HEK293T (cell line): Measurements from ENCODE around the gene CRIP1.

ENCODE experiments used
- CTCF ChIA-PET: fragments of 350-600 bp; formaldehyde crosslinking; extraction: SDS; loops from one replicate; lab custom pipeline; 2021; ENCODE audit warnings: antibody characterized with exemption, inconsistent platforms; lab: Yijun Ruan, JAX
- POLR2A ChIA-PET: fragments of 350-600 bp; formaldehyde crosslinking; extraction: SDS; loops from one replicate; lab custom pipeline; 2020; ENCODE audit warnings: antibody characterized with exemption, inconsistent platforms; lab: Yijun Ruan, JAX
- DNase-seq: peaks from one replicate; pipeline ENCODE4 v3.0.0; 2012; ENCODE audit warnings: mixed read lengths; ENCODE audit errors: extremely low spot score
- ARNT ChIP-seq: fragments of 450-650 bp; IDR thresholded peaks from 2 replicates; pipeline ENCODE4 v1.6.1; 2017; ENCODE audit warnings: mild to moderate bottlenecking
- BHLHE40 ChIP-seq: fragments of 450-650 bp; IDR thresholded peaks from 2 replicates; pipeline ENCODE4 v1.6.1; 2016; ENCODE audit warnings: mild to moderate bottlenecking, moderate library complexity, borderline replicate concordance
- CTBP1 ChIP-seq: fragments of 450-650 bp; IDR thresholded peaks from 2 replicates; pipeline ENCODE4 v1.6.1; 2016; ENCODE audit warnings: borderline replicate concordance
- ELF4 ChIP-seq: fragments of 450-650 bp; IDR thresholded peaks from 2 replicates; pipeline ENCODE4 v1.6.1; 2017; ENCODE audit warnings: antibody characterized with exemption
- FOXA1 ChIP-seq: fragments of 450-650 bp; IDR thresholded peaks from 2 replicates; pipeline ENCODE4 v1.6.1; 2016; ENCODE audit warnings: mild to moderate bottlenecking
- FOXK2 ChIP-seq: fragments of 450-650 bp; IDR thresholded peaks from 2 replicates; pipeline ENCODE4 v1.6.1; 2016; ENCODE audit warnings: mild to moderate bottlenecking
- FOXM1 ChIP-seq: fragments of 450-650 bp; IDR thresholded peaks from 2 replicates; pipeline ENCODE4 v1.6.1; 2017; ENCODE audit warnings: mild to moderate bottlenecking, borderline replicate concordance
- HDGF ChIP-seq: fragments of 450-650 bp; IDR thresholded peaks from 2 replicates; pipeline ENCODE4 v1.6.1; 2017; ENCODE audit warnings: antibody characterized with exemption, borderline replicate concordance
- L3MBTL2 ChIP-seq: fragments of 450-650 bp; conservative IDR thresholded peaks from 2 replicates; pipeline ENCODE4 v1.6.1; 2016; ENCODE audit warnings: mild to moderate bottlenecking
- LEF1 ChIP-seq: fragments of 450-650 bp; IDR thresholded peaks from 2 replicates; pipeline ENCODE4 v1.6.1; 2017; ENCODE audit warnings: mild to moderate bottlenecking, borderline replicate concordance
- NFRKB ChIP-seq: fragments of 450-650 bp; IDR thresholded peaks from 2 replicates; pipeline ENCODE4 v1.6.1; 2016; ENCODE audit warnings: mild to moderate bottlenecking, moderate library complexity
- PKNOX1 ChIP-seq: fragments of 450-650 bp; IDR thresholded peaks from 2 replicates; pipeline ENCODE4 v1.6.1; 2016
- SP1 ChIP-seq: fragments of 450-650 bp; IDR thresholded peaks from 2 replicates; pipeline ENCODE4 v1.6.1; 2017
- SUZ12 ChIP-seq: fragments of 450-650 bp; IDR thresholded peaks from 2 replicates; pipeline ENCODE4 v1.6.1; 2016; ENCODE audit warnings: mild to moderate bottlenecking
- TARDBP ChIP-seq: fragments of 450-650 bp; IDR thresholded peaks from 2 replicates; pipeline ENCODE4 v1.6.1; 2016
- ZNF384 ChIP-seq: fragments of 450-650 bp; IDR thresholded peaks from 2 replicates; pipeline ENCODE4 v1.6.1; 2016

The CRIP1 gene

GRCh38 chr14:105450864-105451720 is 35.6 kb upstream of the CRIP1 start:
- DNase-seq = no peak
- ChIA-PET CTCF (no interaction called here), POLR2A (no interaction called here)
- TF ChIP-seq TARDBP = no peak

GRCh38 chr14:105452963-105453362 is 33.7 kb upstream of the CRIP1 start:
- ChIA-PET CTCF (interaction anchor here (1.5 kb wide), 1 partner anchor 28 kb away, joined by 4 read pairs; no protein-coding TSS in a partner anchor), POLR2A (interaction anchor here (1.1 kb wide), 1 partner anchor 28 kb away, joined by 3 read pairs; no protein-coding TSS in a partner anchor)
- TF ChIP-seq BHLHE40 = no peak
- no peak for TF ChIP-seq LEF1
- TF ChIP-seq SUZ12 = no peak
- TF ChIP-seq TARDBP = no peak
- no peak for TF ChIP-seq ELF4
- TF ChIP-seq NFRKB = no peak
- TF ChIP-seq L3MBTL2 = no peak
- TF ChIP-seq FOXK2 = no peak
- TF ChIP-seq HDGF = no peak
- TF ChIP-seq PKNOX1 = no peak
- no peak for TF ChIP-seq FOXM1
- no peak for TF ChIP-seq ARNT
- TF ChIP-seq CTBP1 = no peak
- TF ChIP-seq FOXA1 = no peak
- no peak for TF ChIP-seq ZNF384
- TF ChIP-seq SP1 = no peak
- no peak for DNase-seq

- DNase-seq = no peak
- ChIA-PET CTCF (interaction anchor here (1.5 kb wide), 1 partner anchor 27 kb away, joined by 4 read pairs; no protein-coding TSS in a partner anchor), POLR2A (interaction anchor here (1.1 kb wide), 1 partner anchor 27 kb away, joined by 3 read pairs; no protein-coding TSS in a partner anchor)
- TF ChIP-seq TARDBP = no peak
- no peak for TF ChIP-seq L3MBTL2
- TF ChIP-seq ELF4 = no peak
- no peak for TF ChIP-seq SP1
- TF ChIP-seq PKNOX1 = no peak
- TF ChIP-seq SUZ12 = no peak
- no peak for TF ChIP-seq ARNT
- no peak for TF ChIP-seq HDGF
- no peak for TF ChIP-seq BHLHE40
- no peak for TF ChIP-seq NFRKB
- TF ChIP-seq ZNF384 = no peak
These were observed 32.8 kb upstream of the CRIP1 start for GRCh38 chr14:105453847-105454246.

GRCh38 chr14:105455086-105455640 is 31.5 kb upstream of the CRIP1 start:
- DNase-seq = no peak
- POLR2A ChIA-PET = no interaction called here
- no peak for TF ChIP-seq ELF4
- TF ChIP-seq LEF1 = no peak
- TF ChIP-seq ARNT = no peak
- TF ChIP-seq SP1 = no peak
- no peak for TF ChIP-seq BHLHE40
- CTCF ChIA-PET = interaction anchor here (0.9 kb wide), 1 partner anchor 25 kb away, joined by 3 read pairs; no protein-coding TSS in a partner anchor

- no peak for DNase-seq
- TF ChIP-seq ZNF384 (no peak), BHLHE40 (no peak), HDGF (no peak), ELF4 (no peak), SUZ12 (no peak), LEF1 (no peak), FOXM1 (no peak), CTBP1 (no peak), PKNOX1 (no peak), FOXK2 (no peak), TARDBP (no peak)
- CTCF ChIA-PET = interaction anchor here (0.9 to 2.2 kb wide), 2 partner anchors 15 to 25 kb away, joined by 3 to 7 read pairs; no protein-coding TSS in a partner anchor
- POLR2A ChIA-PET = interaction anchor here (0.7 kb wide), 1 partner anchor 34 kb away, joined by 3 read pairs; no protein-coding TSS in a partner anchor
These were observed 30.7 kb upstream of the CRIP1 start for GRCh38 chr14:105455766-105456660.
